Purkinje cell (primary cell): Measurements from ENCODE around the gene WFDC8. TPM values are rescaled to one million over a fixed set of nuclear protein-coding genes. Genes with fewer than 3 reads are reported as not detected.

ENCODE experiments used
- polyA plus RNA-seq: library from polyadenylated mRNA; unstranded; fragments of >200 nt; fragmentation: Nextera tagmentation; gene quantifications from 2 replicates; pipeline ENCODE4 v1.2.1, GENCODE V29; 2014

Gene WFDC8
- polyA plus RNA-seq = not detected in 2 replicates

DNA sequence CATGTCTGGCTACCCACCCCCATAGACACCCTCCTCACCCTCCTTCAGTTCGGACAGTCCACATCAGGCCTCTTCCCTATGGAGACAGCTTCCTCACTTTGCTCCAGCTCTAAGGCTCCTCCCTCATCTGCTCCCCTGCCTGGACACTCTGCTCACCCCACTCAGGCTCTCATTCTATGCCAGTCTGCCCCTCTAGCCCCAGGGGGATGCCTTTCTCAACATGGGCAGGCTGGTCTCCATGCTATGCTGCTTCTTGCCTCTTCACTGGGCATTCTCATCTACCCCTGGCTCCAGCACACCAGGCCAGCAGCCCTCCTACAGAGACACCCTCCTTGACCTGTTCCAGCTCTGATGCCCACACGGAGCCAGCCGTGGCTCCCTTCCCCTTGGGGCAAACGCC, at the start of gene WFDC8:
Gene WFDC8, minus strand, starts transcription at position 101 of the 400 bp plus-strand sequence. Its CDS starts 37 bp downstream, at position 64.

GRCh38 chr20:45547206-45547770, 31.8 kb downstream of the WFDC8 start, which contains the start of gene EPPIN:
Gene EPPIN (minus strand): TSS chr20:45547401. CDS start chr20:45547357, 44 bp downstream.

GRCh38 chr20:45539382-45539781, 39.7 kb downstream of the WFDC8 start, which contains the start of gene WFDC6:
Gene WFDC6 (minus strand): TSS chr20:45539482. CDS start chr20:45539407, 75 bp downstream.

DNA sequence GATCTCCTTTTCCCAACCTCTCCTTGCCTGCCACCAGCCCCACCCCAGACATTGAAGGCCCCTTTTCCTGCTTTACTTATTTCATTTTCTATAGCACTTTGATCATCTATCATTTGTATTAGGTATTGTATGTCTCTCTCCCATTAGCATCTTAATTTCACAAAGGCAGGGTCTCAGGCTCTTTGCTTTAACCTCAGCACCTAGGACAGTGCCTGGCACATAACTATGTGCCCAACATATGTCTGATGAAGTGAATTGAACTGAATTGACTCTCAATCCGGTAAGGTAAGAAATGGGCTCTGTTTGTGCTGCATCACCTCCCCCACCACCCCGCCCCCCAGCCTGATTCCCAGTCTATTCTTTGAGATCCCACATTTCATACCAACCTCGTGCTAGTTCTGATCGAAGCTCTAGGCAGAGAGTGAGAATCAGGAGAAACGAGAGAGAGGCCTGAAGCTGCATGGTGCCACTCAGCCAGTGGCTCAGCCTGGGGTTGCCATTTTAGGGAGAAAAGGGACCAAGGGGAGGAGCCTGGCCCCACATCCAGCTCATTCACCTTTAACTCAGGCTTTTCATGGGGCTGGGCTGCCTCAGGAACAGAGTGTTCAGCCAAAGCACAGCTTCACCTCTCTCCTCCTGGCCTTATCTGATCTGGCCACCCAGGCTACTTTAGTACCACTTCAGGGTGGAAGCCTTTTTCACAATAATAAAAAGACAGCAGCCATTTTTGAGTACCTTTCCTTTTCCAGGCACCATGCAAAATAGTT, 63.8 kb downstream of the WFDC8 start, which contains the start of gene SPINT3:
Gene SPINT3, minus strand, starts transcription at position 476 of the 767 bp plus-strand sequence. Its CDS starts 14 bp downstream, at position 462.

Other genes with a start within 250 kb of the WFDC8 start
- 0.42 and 0.70 TPM in 2 replicates for gene SDC4, start 230.9 kb downstream of the WFDC8 start, polyA plus RNA-seq
- gene SYS1, start 216.1 kb downstream of the WFDC8 start, polyA plus RNA-seq = 21.0 and 36.5 TPM in 2 replicates
- gene TP53TG5, start 201.0 kb downstream of the WFDC8 start, polyA plus RNA-seq = 2.1 and 3.8 TPM in 2 replicates
- 608 and 690 TPM in 2 replicates for gene DBNDD2, start 171.0 kb downstream of the WFDC8 start, polyA plus RNA-seq
- gene PIGT, start 163.1 kb downstream of the WFDC8 start, polyA plus RNA-seq = 386 and 507 TPM in 2 replicates
- gene WFDC2, start 109.5 kb downstream of the WFDC8 start, polyA plus RNA-seq = 4.3 and 6.1 TPM in 2 replicates
- not detected in 2 replicates for gene SPINT3, start 63.7 kb downstream of the WFDC8 start, polyA plus RNA-seq
- not detected in 2 replicates for gene WFDC6, start 39.8 kb downstream of the WFDC8 start, polyA plus RNA-seq
- gene EPPIN, start 31.9 kb downstream of the WFDC8 start, polyA plus RNA-seq = not detected in 2 replicates
- not detected in 2 replicates for gene WFDC10A, start 50.5 kb upstream of the WFDC8 start, polyA plus RNA-seq
- not detected in 2 replicates for gene WFDC9, start 52.0 kb upstream of the WFDC8 start, polyA plus RNA-seq
- not detected in 2 replicates for gene WFDC11, start 91.0 kb upstream of the WFDC8 start, polyA plus RNA-seq
- not detected in 2 replicates for gene WFDC13, start 122.8 kb upstream of the WFDC8 start, polyA plus RNA-seq
- not detected in 2 replicates for gene WFDC10B, start 125.7 kb upstream of the WFDC8 start, polyA plus RNA-seq
- gene SPINT4, start 143.1 kb upstream of the WFDC8 start, polyA plus RNA-seq = not detected in 2 replicates
- 3.9 and 7.5 TPM in 2 replicates for gene WFDC3, start 212.6 kb upstream of the WFDC8 start, polyA plus RNA-seq
- 13.8 and 27.6 TPM in 2 replicates for gene DNTTIP1, start 212.7 kb upstream of the WFDC8 start, polyA plus RNA-seq
- gene UBE2C, start 233.4 kb upstream of the WFDC8 start, polyA plus RNA-seq = not detected in 2 replicates
- 3.8 TPM in 1 of 2 replicates, not detected in the other for gene TNNC2, start 248.0 kb upstream of the WFDC8 start, polyA plus RNA-seq